K562 (cell line): ENCODE results near the gene CDKN2C. TPM values are rescaled to one million over a fixed set of nuclear protein-coding genes. Genes with fewer than 3 reads are reported as not detected.

Experiments
- ATAC-seq: fragments of 200-7000 bp; cut with Tn5 transposase; 3 replicates; pipeline ENCODE4 v1.9.1; 2020; ENCODE audit warnings: moderate library complexity
- BruUV-seq: library from RNA; stranded (reverse); fragments of 400-500 nt; replicated peaks from 2 replicates; lab custom pipeline; 2021; lab: Mats Ljungman, UMichigan
- CTCF ChIA-PET: fragments of 300-600 bp; formaldehyde crosslinking; extraction: SDS; loops from one replicate; lab custom pipeline; 2021; ENCODE audit warnings: low intra/inter-chr PET ratio; lab: Yijun Ruan, JAX
- POLR2A ChIA-PET: fragments of 300-600, 350-650 bp; sonication (Branson Sonifier 250); formaldehyde crosslinking; extraction: SDS; loops from one replicate; lab custom pipeline; 2021; ENCODE audit warnings: antibody characterized with exemption, inconsistent platforms; lab: Yijun Ruan, JAX
- DNase-seq, 4 experiments: peaks; one replicate each; pipeline versions ENCODE4 v3.0.0 to v3.0.0-alpha.2; 2011 to 2018; ENCODE audit warnings: low spot score in 3 of 4, mixed read lengths in 3 of 4; ENCODE audit errors: extremely low read depth in 1 of 4
- FAIRE-seq: peaks from 2 replicates; lab custom pipeline; 2011; peaks lifted over from hg19 to GRCh38; lab: Jason Lieb, UNC
- H2AFZ ChIP-seq: 2 replicates; pipeline ENCODE4 v1.6.0; 2011; ENCODE audit warnings: low read depth, low read length, control low read depth, inconsistent platforms
- H3K27ac ChIP-seq: fragments of 200-600 bp; 3 replicates; pipeline ENCODE4 v1.8.0; 2011; ENCODE audit warnings: low read depth, mild to moderate bottlenecking, control low read depth, inconsistent platforms, low read length, moderate library complexity, mixed read lengths; ENCODE audit errors: extremely low read depth
- H3K27me3 ChIP-seq, 2 experiments: fragments of 300-600 bp in 1 of 2; 2 replicates in 1 of 2; 3 replicates in 1 of 2; pipeline versions ENCODE4 v1.6.0 to v1.8.0; 2011; ENCODE audit warnings: inconsistent platforms in 2 of 2, low read length in 2 of 2, mild to moderate bottlenecking in 1 of 2, mixed read lengths in 1 of 2, moderate library complexity in 1 of 2; ENCODE audit not compliant: control insufficient read depth in 2 of 2, insufficient read depth in 2 of 2
- H3K36me3 ChIP-seq: fragments of 300-600 bp; 3 replicates; pipeline ENCODE4 v1.8.0; 2011; ENCODE audit warnings: mild to moderate bottlenecking, low read length, inconsistent platforms; ENCODE audit not compliant: control insufficient read depth, insufficient read depth
- H3K4me1 ChIP-seq, 2 experiments: fragments of 200-600 bp in 1 of 2; replicated peaks in 1 of 2; 2 replicates in 1 of 2; 3 replicates in 1 of 2; pipeline versions ENCODE4 v1.5.1 to v1.8.0; 2011; ENCODE audit warnings: inconsistent platforms in 2 of 2, low read length in 2 of 2, mild to moderate bottlenecking in 1 of 2, mixed read lengths in 1 of 2, moderate library complexity in 1 of 2; ENCODE audit not compliant: control insufficient read depth in 2 of 2, insufficient read depth in 2 of 2
- H3K4me2 ChIP-seq: 2 replicates; pipeline ENCODE4 v1.6.1; 2011; ENCODE audit warnings: low read length, control low read depth, inconsistent platforms, mixed read lengths; ENCODE audit not compliant: insufficient read depth
- H3K4me3 ChIP-seq: fragments of 200-600 bp; sonication (generic), shearing (Covaris generic); 2 replicates; pipeline ENCODE4 v1.5.1; 2016; ENCODE audit warnings: control low read depth, inconsistent platforms
- H3K79me2 ChIP-seq: fragments of 200-600 bp; 3 replicates; pipeline ENCODE4 v1.8.0; 2011; ENCODE audit warnings: low read length, inconsistent platforms; ENCODE audit not compliant: control insufficient read depth, insufficient read depth
- H3K9ac ChIP-seq, 2 experiments: 2 replicates each; pipeline versions ENCODE4 v1.6.0 to v1.6.1; 2011; ENCODE audit warnings: low read depth in 2 of 2, low read length in 2 of 2, control low read depth in 1 of 2, inconsistent platforms in 1 of 2, mild to moderate bottlenecking in 1 of 2, mixed read lengths in 1 of 2; ENCODE audit not compliant: insufficient read depth in 1 of 2
- H3K9me1 ChIP-seq: one replicate; pipeline ENCODE4 v1.6.0; 2011; ENCODE audit warnings: inconsistent platforms, mild to moderate bottlenecking, low read length, moderate library complexity; ENCODE audit not compliant: control insufficient read depth, insufficient read depth
- H3K9me3 ChIP-seq: replicated peaks from 2 replicates; pipeline ENCODE4 v1.5.1; 2011; ENCODE audit warnings: low read depth, low read length, inconsistent platforms; ENCODE audit not compliant: control insufficient read depth, insufficient read depth
- H4K20me1 ChIP-seq: replicated peaks from 2 replicates; pipeline ENCODE4 v1.6.1; 2011; ENCODE audit warnings: low read length, inconsistent platforms, mixed read lengths; ENCODE audit not compliant: control insufficient read depth, insufficient read depth
- AFF1 ChIP-seq, 2 experiments: fragments of 450-650 bp; IDR thresholded peaks; 2 replicates each; pipeline ENCODE4 v1.6.1; 2018; ENCODE audit warnings: mild to moderate bottlenecking in 2 of 2, low read depth in 1 of 2; ENCODE audit not compliant: partially characterized antibody in 2 of 2
- DEAF1 ChIP-seq: fragments of 450-650 bp; formaldehyde crosslinking; IDR thresholded peaks from 2 replicates; pipeline ENCODE4 v1.4.0; 2020; ENCODE audit warnings: mild to moderate bottlenecking, moderate library complexity
- GATA2 ChIP-seq: sonication (generic); formaldehyde crosslinking; IDR thresholded peaks from 2 replicates; pipeline ENCODE4 v1.4.0; 2020; ENCODE audit warnings: mild to moderate bottlenecking, missing genetic modification reagents
- IFI16 ChIP-seq: fragments of 250-450 bp; sonication (Bioruptor Pico); IDR thresholded peaks from 2 replicates; pipeline ENCODE4 v2.1.2; 2022; ENCODE audit warnings: mild to moderate bottlenecking, inconsistent platforms
- SMARCC2 ChIP-seq: fragments of 450-650 bp; IDR thresholded peaks from 2 replicates; pipeline ENCODE4 v1.6.1; 2017; ENCODE audit warnings: antibody characterized with exemption, moderate library complexity, mild to moderate bottlenecking, low read depth
- SOX6 ChIP-seq: fragments of 450-650 bp; IDR thresholded peaks from 2 replicates; pipeline ENCODE4 v1.6.1; 2014; ENCODE audit warnings: mild to moderate bottlenecking
- ZKSCAN1 ChIP-seq: fragments of 150-350 bp; IDR thresholded peaks from 2 replicates; pipeline ENCODE4 v1.6.1; 2016; ENCODE audit warnings: low read depth, low read length
- ZNF175 ChIP-seq: fragments of 200-800 bp; sonication (Bioruptor generic); IDR thresholded peaks from 2 replicates; pipeline ENCODE4 v1.6.1; 2016; ENCODE audit warnings: low read depth, mild to moderate bottlenecking, missing genetic modification characterization, missing compliant biosample characterization
- ZNF77 ChIP-seq: fragments of 250-450 bp; sonication (Bioruptor Pico); IDR thresholded peaks from 2 replicates; pipeline ENCODE4 v1.5.0; 2020
- WGBS: fragments of 100-300 bp; shearing (Covaris generic); methylation state at CpG from one replicate; pipeline ENCODE4 v1.1.6; 2016; ENCODE audit warnings: low coverage, mixed read lengths; ENCODE audit not compliant: insufficient coverage; ENCODE audit errors: missing lambda C conversion rate; 5-methylcytosine and 5-hydroxymethylcytosine counted together
- in situ Hi-C: fragments of 300-500 bp; cut with MboI; formaldehyde crosslinking; loops from 4 replicates; pipeline ENCODE4 v1.15.0; 2018; ENCODE audit warnings: inconsistent platforms, mixed read lengths
- intact Hi-C: fragments of 100-400 bp; cut with micrococcal nuclease; formaldehyde crosslinking; loops from 2 replicates; pipeline ENCODE4 v1.14.2; 2022
- polyA plus RNA-seq, 8 experiments: library from polyadenylated mRNA; depleted of rRNA in 4 of 8; stranded (reverse) in 5 of 8; unstranded in 3 of 8; fragments of >200 nt; fragmentation: Nextera tagmentation in 2 of 8; fragmentation: Illumina TruSeq in 1 of 8; extraction: Ambion mirVana in 2 of 8; extraction: Trizol in 1 of 8; gene quantifications; 2 replicates each; pipeline versions ENCODE4 v1.2.1 to v1.2.3, GENCODE V29; 2011 to 2014; ENCODE audit warnings: inconsistent platforms in 1 of 8, missing spikeins in 1 of 8
- total RNA-seq, 7 experiments: library from RNA; depleted of rRNA in 6 of 7; stranded (reverse); fragments of >200 nt in 6 of 7; fragmentation: Illumina TruSeq in 2 of 7; extraction: Trizol in 2 of 7; gene quantifications; 2 replicates each; pipeline versions ENCODE4 v1.2.1 to v1.2.3, GENCODE V29; 2011 to 2021; ENCODE audit warnings: low replicate concordance in 1 of 7

CDKN2C gene
- total and polyA plus RNA-seq, 9 of the 15 experiments (the other 6 are each of a cell fraction or from before 2014, with no cell fraction given), result 11.9 to 74.3 (median 45.9) TPM

- Histone ChIP-seq H3K9me1 (no peaks in the 10 kb centered on the region), H3K9me3 (peaks cover 6% of the 10 kb centered on the region), H3K27ac (no peak overlapping the region), H3K27me3 (no peaks in the 10 kb centered on the region), H3K4me1 (peaks cover 0 to 2% of the 10 kb centered on the region in 2 experiments; a peak in 1 of 5 replicates), H3K36me3 (peaks cover 12% of the 10 kb centered on the region; the same call in 1 of the 3 replicates), H3K9ac (no peak overlapping the region), H3K4me2 (no peak overlapping the region), H4K20me1 (no peaks in the 10 kb centered on the region), H2AFZ (no peak overlapping the region), H3K4me3 (no peak overlapping the region), H3K79me2 (peaks cover 90% of the 10 kb centered on the region)
- 94% methylated on average over 4 of the region's 4 CpGs for WGBS
- ChIA-PET POLR2A (interaction anchor here (1.0 to 1.4 kb wide), 2 partner anchors 9 to 14 kb away, joined by 3 to 7 read pairs; no protein-coding TSS in a partner anchor), CTCF (no interaction called here)
- in situ Hi-C loops, result loop anchor here (10.0 kb wide), 1 partner anchor 264 kb away; no protein-coding TSS in a partner anchor
- intact Hi-C loops, result no loop called here
- DNase-seq (no peak), ATAC-seq (no peak), FAIRE-seq (no peak)
- TF ChIP-seq AFF1 (IDR thresholded peaks at IDR 0.05; ENCODE audit: low read depth in 1 of 2, partially characterized antibody in 2 of 2), result no peak
- no peak for TF ChIP-seq GATA2
- no peak for TF ChIP-seq DEAF1
- TF ChIP-seq IFI16 (CRISPR knock-in tag), result no peak
- no peak for TF ChIP-seq SOX6
- no peak for TF ChIP-seq ZKSCAN1
- no peak for TF ChIP-seq ZNF77
- TF ChIP-seq ZNF175 (CRISPR knock-in tag), result no peak
- TF ChIP-seq SMARCC2, result no peak
- no TSS peak for BruUV-seq
Observed at GRCh38 chr1:50921029-50921428, 49.0 kb upstream of the CDKN2C start.
